HUES6 (cell line): ENCODE data around the gene AP1G2.

ENCODE experiments used
- H3K27ac ChIP-seq: 2 replicates; pipeline ENCODE4 v1.7.0; 2013; ENCODE audit warnings: low read depth, mild to moderate bottlenecking, low read length, inconsistent platforms
- H3K27me3 ChIP-seq: 2 replicates; pipeline ENCODE4 v1.6.1; 2013; ENCODE audit warnings: low read length; ENCODE audit not compliant: control insufficient read depth, insufficient read depth
- H3K36me3 ChIP-seq: 2 replicates; pipeline ENCODE4 v1.6.1; 2013; ENCODE audit warnings: low read length; ENCODE audit not compliant: control insufficient read depth, insufficient read depth
- H3K4me1 ChIP-seq: 2 replicates; pipeline ENCODE4 v1.6.1; 2013; ENCODE audit warnings: low read length; ENCODE audit not compliant: control insufficient read depth, insufficient read depth
- H3K4me3 ChIP-seq: 2 replicates; pipeline ENCODE4 v1.5.1; 2013; ENCODE audit warnings: low read depth, low read length
- H3K9ac ChIP-seq: one replicate; pipeline ENCODE4 v1.6.1; 2013; ENCODE audit warnings: mild to moderate bottlenecking, low read length
- H3K9me3 ChIP-seq: 2 replicates; pipeline ENCODE4 v1.6.1; 2013; ENCODE audit warnings: low read depth, low read length; ENCODE audit not compliant: control insufficient read depth, insufficient read depth

Gene AP1G2

GRCh38 chr14:23568600-23569331 lies 1.2 kb upstream of the AP1G2 start:
- Histone ChIP-seq H3K27ac (no peak overlapping the region), H3K27me3 (no peaks in the 10 kb centered on the region), H3K9ac (no peak overlapping the region), H3K36me3 (peaks cover 25% of the 10 kb centered on the region), H3K4me1 (peaks cover 34% of the 10 kb centered on the region), H3K9me3 (no peaks in the 10 kb centered on the region), H3K4me3 (no peak overlapping the region)

- peaks cover 32% of the 10 kb centered on the region for H3K4me1 ChIP-seq
- no peak overlapping the region for H3K9ac ChIP-seq
- no peak overlapping the region for H3K27ac ChIP-seq
- no peaks in the 10 kb centered on the region for H3K9me3 ChIP-seq
- H3K36me3 ChIP-seq: peaks cover 31% of the 10 kb centered on the region
- H3K27me3 ChIP-seq: no peaks in the 10 kb centered on the region
- peak overlapping the region; percentile 88 for H3K4me3 ChIP-seq
Observed at GRCh38 chr14:23568021-23568599, 519 bp upstream of the AP1G2 start.

- H3K9ac ChIP-seq: peak overlapping the region; percentile 76
- H3K9me3 ChIP-seq: no peaks in the 10 kb centered on the region
- H3K36me3 ChIP-seq: peaks cover 41% of the 10 kb centered on the region
- peak overlapping the region; percentile 88 for H3K4me3 ChIP-seq
- H3K27ac ChIP-seq: no peak overlapping the region
- H3K4me1 ChIP-seq: peaks cover 24% of the 10 kb centered on the region
- H3K27me3 ChIP-seq: no peaks in the 10 kb centered on the region
Observed at GRCh38 chr14:23566778-23567185, 809 bp downstream of the AP1G2 start.

- H3K4me3 ChIP-seq: peak overlapping the region; percentile 88
- H3K27me3 ChIP-seq: no peaks in the 10 kb centered on the region
- peaks cover 24% of the 10 kb centered on the region for H3K4me1 ChIP-seq
- peaks cover 47% of the 10 kb centered on the region for H3K36me3 ChIP-seq
- no peak overlapping the region for H3K27ac ChIP-seq
- H3K9ac ChIP-seq: peak overlapping the region; percentile 76
- H3K9me3 ChIP-seq: no peaks in the 10 kb centered on the region
Observed at GRCh38 chr14:23566112-23566777, 1.3 kb downstream of the AP1G2 start.

GRCh38 chr14:23565626-23566025 lies 2.0 kb downstream of the AP1G2 start:
- Histone ChIP-seq H3K27ac (no peak overlapping the region), H3K9ac (no peak overlapping the region), H3K4me3 (no peak overlapping the region), H3K9me3 (no peaks in the 10 kb centered on the region), H3K4me1 (peaks cover 24% of the 10 kb centered on the region), H3K27me3 (no peaks in the 10 kb centered on the region), H3K36me3 (peaks cover 53% of the 10 kb centered on the region)

GRCh38 chr14:23564876-23565275 lies 2.7 kb downstream of the AP1G2 start:
- Histone ChIP-seq H3K4me1 (peaks cover 24% of the 10 kb centered on the region), H3K9me3 (no peaks in the 10 kb centered on the region), H3K4me3 (no peak overlapping the region), H3K27me3 (no peaks in the 10 kb centered on the region), H3K9ac (no peak overlapping the region), H3K36me3 (peaks cover 60% of the 10 kb centered on the region), H3K27ac (no peak overlapping the region)

- no peak overlapping the region for H3K4me3 ChIP-seq
- no peak overlapping the region for H3K27ac ChIP-seq
- no peaks in the 10 kb centered on the region for H3K27me3 ChIP-seq
- no peak overlapping the region for H3K9ac ChIP-seq
- H3K9me3 ChIP-seq: no peaks in the 10 kb centered on the region
- peaks cover 19% of the 10 kb centered on the region for H3K4me1 ChIP-seq
- H3K36me3 ChIP-seq: peaks cover 64% of the 10 kb centered on the region
Observed at GRCh38 chr14:23564181-23564812, 3.3 kb downstream of the AP1G2 start.

- H3K4me3 ChIP-seq: no peak overlapping the region
- peaks cover 71% of the 10 kb centered on the region for H3K36me3 ChIP-seq
- no peak overlapping the region for H3K27ac ChIP-seq
- H3K27me3 ChIP-seq: no peaks in the 10 kb centered on the region
- H3K9ac ChIP-seq: no peak overlapping the region
- no peaks in the 10 kb centered on the region for H3K9me3 ChIP-seq
- peaks cover 16% of the 10 kb centered on the region for H3K4me1 ChIP-seq
Observed at GRCh38 chr14:23563473-23564180, 4.0 kb downstream of the AP1G2 start.

GRCh38 chr14:23562822-23563472 lies 4.6 kb downstream of the AP1G2 start:
- H3K4me1 ChIP-seq: peaks cover 10% of the 10 kb centered on the region
- H3K27me3 ChIP-seq: no peaks in the 10 kb centered on the region
- H3K27ac ChIP-seq: no peak overlapping the region
- no peaks in the 10 kb centered on the region for H3K9me3 ChIP-seq
- no peak overlapping the region for H3K9ac ChIP-seq
- H3K36me3 ChIP-seq: peaks cover 77% of the 10 kb centered on the region
- H3K4me3 ChIP-seq: no peak overlapping the region
